ENCODE measurements around the gene ADISSP. TPM values are rescaled to one million over a fixed set of nuclear protein-coding genes. Genes with fewer than 3 reads are reported as not detected.

The ADISSP gene
- total and polyA plus RNA-seq, 2 of the 13 experiments (the other 11 are each of a cell fraction or from before 2014, with no cell fraction given) = 38.3 to 90.6 TPM

GRCh38 chr20:3795511-3796468, 28.2 kb upstream of the ADISSP start, which contains the start of gene CDC25B (continued):
- peak; percentile 92 for TF ChIP-seq ZNF280B (CRISPR knock-in tag; IDR thresholded peaks at IDR 0.05; ENCODE audit: borderline replicate concordance)
- peak; percentile 63 for TF ChIP-seq RAD21 (CRISPR knock-in tag; IDR thresholded peaks at IDR 0.05)
- no peak for TF ChIP-seq ZNF639 (CRISPR knock-in tag; conservative IDR thresholded peaks at IDR 0.05)
- no peak for TF ChIP-seq THAP8 (CRISPR knock-in tag; IDR thresholded peaks at IDR 0.05; ENCODE audit: borderline replicate concordance)
- 0 out of 2 replicates have a peak, but pooled peaks have one; percentile 16 for TF ChIP-seq ZBTB37 (CRISPR knock-in tag; IDR thresholded peaks at IDR 0.05)
- no peak for TF ChIP-seq CCAR2 (optimal IDR thresholded peaks at IDR 0.05; ENCODE audit: low read depth, low read length)
- TF ChIP-seq TCF7 (IDR thresholded peaks at IDR 0.05; ENCODE audit: low read depth) = no peak
- no peak for TF ChIP-seq ZNF562 (CRISPR knock-in tag; IDR thresholded peaks at IDR 0.05; ENCODE audit: borderline replicate concordance)
- TF ChIP-seq MXD3 (CRISPR knock-in tag; IDR thresholded peaks at IDR 0.05) = 0 out of 2 replicates have a peak, but pooled peaks have one; percentile 33
- TF ChIP-seq ZFP36L1 (CRISPR knock-in tag; IDR thresholded peaks at IDR 0.05) = peak; percentile 71; the same call in 1 of the 2 replicates
- TF ChIP-seq ZNF329 (CRISPR knock-in tag; IDR thresholded peaks at IDR 0.05; ENCODE audit: low read depth) = no peak
- no peak for TF ChIP-seq HNF4G (IDR thresholded peaks at IDR 0.05; ENCODE audit: borderline replicate concordance, low read depth, low read length)
- no peak; the same call in 1 of the 2 replicates for TF ChIP-seq HNF4G (CRISPR knock-in tag; IDR thresholded peaks at IDR 0.05; ENCODE audit: borderline replicate concordance, low read depth)
- peak; percentile 62; the same call in 1 of the 2 replicates for TF ChIP-seq THAP7 (CRISPR knock-in tag; IDR thresholded peaks at IDR 0.05)
- TF ChIP-seq HMG20B (CRISPR knock-in tag; conservative IDR thresholded peaks at IDR 0.05) = 0 out of 2 replicates have a peak, but pooled peaks have one; percentile 37
- TF ChIP-seq KDM1A (CRISPR knock-in tag; IDR thresholded peaks at IDR 0.05) = peak; percentile 99
- TF ChIP-seq ZNF124 (CRISPR knock-in tag; IDR thresholded peaks at IDR 0.05) = no peak
- peak; percentile 90 for TF ChIP-seq ZNF263 (CRISPR knock-in tag; IDR thresholded peaks at IDR 0.05)
- TF ChIP-seq HHEX (CRISPR knock-in tag; IDR thresholded peaks at IDR 0.05) = no peak
- no peak for TF ChIP-seq PRDM4 (CRISPR knock-in tag; IDR thresholded peaks at IDR 0.05; ENCODE audit: borderline replicate concordance)

All from HepG2 (cell line).